Measurements from ENCODE around the gene COL16A1.

Gene COL16A1

DNA sequence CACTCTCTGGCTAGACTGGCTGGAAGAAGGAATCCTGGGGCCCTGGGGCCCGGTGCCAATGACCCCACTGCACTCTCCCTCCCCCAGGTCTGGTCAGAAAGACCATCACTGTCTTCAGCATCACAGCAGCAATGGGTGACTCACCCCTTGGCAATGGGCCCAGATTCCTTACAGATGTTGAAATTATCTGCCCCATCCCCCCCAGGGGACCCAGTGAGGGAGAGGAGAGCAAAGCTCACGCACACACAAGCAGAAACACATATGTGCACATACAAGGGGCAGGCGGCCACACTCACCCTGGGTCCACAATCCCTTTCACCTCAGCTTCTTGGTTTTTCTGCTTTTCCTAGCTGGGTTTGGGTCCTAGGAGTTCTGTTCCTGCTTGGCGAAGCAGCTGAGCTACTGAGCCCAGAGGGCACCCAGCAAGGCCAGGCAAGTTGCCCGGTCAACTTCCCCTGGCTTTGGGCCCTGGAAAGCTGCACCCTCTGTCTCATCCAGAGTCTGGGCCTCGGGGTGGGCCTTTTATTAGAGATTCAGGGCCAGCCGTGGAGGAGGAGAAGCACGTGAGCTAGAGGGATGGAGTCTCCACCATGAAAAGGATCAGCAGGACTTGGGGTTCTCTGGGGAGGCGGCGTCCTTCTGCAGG, 2.6 kb downstream of the COL16A1 start:
- H3K4me3 ChIP-seq (ENCODE audit: low read depth, low read length): no peak overlapping the region
- no peak overlapping the region for H2AFZ ChIP-seq
- no peaks in the 10 kb centered on the region for H3K27me3 ChIP-seq (ENCODE audit: control insufficient read depth, insufficient read depth, low read length)
- no peak overlapping the region for H3K9ac ChIP-seq
- H3K27ac ChIP-seq: no peak overlapping the region
- TF ChIP-seq, protein P1, sequence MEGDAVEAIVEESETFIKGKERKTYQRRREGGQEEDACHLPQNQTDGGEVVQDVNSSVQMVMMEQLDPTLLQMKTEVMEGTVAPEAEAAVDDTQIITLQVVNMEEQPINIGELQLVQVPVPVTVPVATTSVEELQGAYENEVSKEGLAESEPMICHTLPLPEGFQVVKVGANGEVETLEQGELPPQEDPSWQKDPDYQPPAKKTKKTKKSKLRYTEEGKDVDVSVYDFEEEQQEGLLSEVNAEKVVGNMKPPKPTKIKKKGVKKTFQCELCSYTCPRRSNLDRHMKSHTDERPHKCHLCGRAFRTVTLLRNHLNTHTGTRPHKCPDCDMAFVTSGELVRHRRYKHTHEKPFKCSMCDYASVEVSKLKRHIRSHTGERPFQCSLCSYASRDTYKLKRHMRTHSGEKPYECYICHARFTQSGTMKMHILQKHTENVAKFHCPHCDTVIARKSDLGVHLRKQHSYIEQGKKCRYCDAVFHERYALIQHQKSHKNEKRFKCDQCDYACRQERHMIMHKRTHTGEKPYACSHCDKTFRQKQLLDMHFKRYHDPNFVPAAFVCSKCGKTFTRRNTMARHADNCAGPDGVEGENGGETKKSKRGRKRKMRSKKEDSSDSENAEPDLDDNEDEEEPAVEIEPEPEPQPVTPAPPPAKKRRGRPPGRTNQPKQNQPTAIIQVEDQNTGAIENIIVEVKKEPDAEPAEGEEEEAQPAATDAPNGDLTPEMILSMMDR (IDR thresholded peaks at IDR 0.05): no peak
- no peaks in the 10 kb centered on the region for H3K36me3 ChIP-seq (ENCODE audit: control insufficient read depth, insufficient read depth, low read length)
- no peaks in the 10 kb centered on the region for H3K9me3 ChIP-seq (ENCODE audit: control insufficient read depth, low read length)
- H3K4me2 ChIP-seq (ENCODE audit: low read length): no peak overlapping the region
- peaks cover 4% of the 10 kb centered on the region for H3K4me1 ChIP-seq
- no peaks in the 10 kb centered on the region for H3K79me2 ChIP-seq

DNA sequence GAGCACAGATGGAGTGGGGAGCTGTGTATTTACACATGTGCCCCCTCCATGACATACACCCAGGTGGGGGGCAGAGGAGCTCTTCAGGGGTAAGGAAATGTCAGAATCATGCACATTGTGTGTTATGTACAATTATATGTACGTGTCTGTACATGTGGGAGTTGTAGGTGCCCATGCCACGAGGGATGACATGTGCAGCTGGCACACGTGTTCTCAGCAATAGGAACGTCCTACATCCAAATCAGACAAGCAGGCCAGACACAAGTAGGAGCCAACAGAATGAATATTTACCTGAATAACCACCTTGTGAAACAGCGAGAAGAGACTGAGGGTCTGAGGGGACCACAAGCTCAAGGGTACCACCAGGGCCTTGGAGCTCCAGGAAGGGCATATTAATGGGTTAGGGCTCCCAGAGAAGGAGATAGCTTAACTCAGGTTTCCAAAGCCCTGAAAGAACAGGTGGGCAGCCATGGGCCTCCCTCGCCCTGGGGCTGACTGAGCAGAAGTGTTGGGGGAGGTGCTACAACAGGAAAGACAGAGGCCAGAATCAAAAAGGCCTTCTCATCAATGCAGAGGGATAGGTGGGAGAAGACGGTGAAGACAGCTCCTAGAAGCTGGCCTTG, 3.2 kb downstream of the COL16A1 start:
- no peaks in the 10 kb centered on the region for H3K27me3 ChIP-seq (ENCODE audit: control insufficient read depth, insufficient read depth, low read length)
- no peaks in the 10 kb centered on the region for H3K79me2 ChIP-seq
- peaks cover 4% of the 10 kb centered on the region for H3K4me1 ChIP-seq
- H3K9ac ChIP-seq: no peak overlapping the region
- TF ChIP-seq, protein P1 (IDR thresholded peaks at IDR 0.05): no peak
- no peaks in the 10 kb centered on the region for H3K9me3 ChIP-seq (ENCODE audit: control insufficient read depth, low read length)
- H3K36me3 ChIP-seq (ENCODE audit: control insufficient read depth, insufficient read depth, low read length): no peaks in the 10 kb centered on the region
- no peak overlapping the region for H3K27ac ChIP-seq
- no peak overlapping the region for H3K4me2 ChIP-seq (ENCODE audit: low read length)
- no peak overlapping the region for H3K4me3 ChIP-seq (ENCODE audit: low read depth, low read length)
- no peak overlapping the region for H2AFZ ChIP-seq

DNA sequence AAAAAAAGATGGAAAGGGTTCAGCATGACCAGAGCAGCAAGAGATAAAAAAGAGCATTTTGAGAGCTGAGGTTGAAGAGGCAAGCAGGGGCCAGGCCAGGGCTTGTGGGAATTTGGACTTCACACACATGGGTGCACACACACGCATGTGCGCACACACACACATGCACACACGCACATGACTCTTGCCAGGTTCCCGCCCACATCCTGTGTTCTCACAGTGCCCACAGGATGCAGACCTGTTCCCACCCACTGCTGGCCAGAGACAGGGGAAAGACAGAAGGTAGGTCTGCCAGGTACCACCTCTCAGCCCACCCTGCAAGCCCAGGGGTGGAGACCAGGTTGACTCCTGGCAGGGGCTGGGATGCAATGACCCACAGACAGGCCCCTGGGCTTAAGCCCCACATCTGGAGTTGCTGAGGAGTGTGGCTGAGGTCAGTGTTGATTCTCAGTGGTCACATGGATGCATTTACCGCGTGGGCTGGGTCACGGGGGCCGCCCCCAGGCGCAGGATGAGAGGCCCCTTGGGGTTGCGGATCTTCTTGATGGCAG, 4.4 kb downstream of the COL16A1 start:
- no peak overlapping the region for H3K9ac ChIP-seq
- H3K27me3 ChIP-seq (ENCODE audit: control insufficient read depth, insufficient read depth, low read length): no peaks in the 10 kb centered on the region
- H3K27ac ChIP-seq: no peak overlapping the region
- H3K79me2 ChIP-seq: no peaks in the 10 kb centered on the region
- no peak overlapping the region for H3K4me3 ChIP-seq (ENCODE audit: low read depth, low read length)
- TF ChIP-seq, protein P1 (IDR thresholded peaks at IDR 0.05): no peak
- no peak overlapping the region for H3K4me2 ChIP-seq (ENCODE audit: low read length)
- H3K36me3 ChIP-seq (ENCODE audit: control insufficient read depth, insufficient read depth, low read length): no peaks in the 10 kb centered on the region
- H2AFZ ChIP-seq: no peak overlapping the region
- H3K4me1 ChIP-seq: peaks cover 4% of the 10 kb centered on the region
- no peaks in the 10 kb centered on the region for H3K9me3 ChIP-seq (ENCODE audit: control insufficient read depth, low read length)

DNA sequence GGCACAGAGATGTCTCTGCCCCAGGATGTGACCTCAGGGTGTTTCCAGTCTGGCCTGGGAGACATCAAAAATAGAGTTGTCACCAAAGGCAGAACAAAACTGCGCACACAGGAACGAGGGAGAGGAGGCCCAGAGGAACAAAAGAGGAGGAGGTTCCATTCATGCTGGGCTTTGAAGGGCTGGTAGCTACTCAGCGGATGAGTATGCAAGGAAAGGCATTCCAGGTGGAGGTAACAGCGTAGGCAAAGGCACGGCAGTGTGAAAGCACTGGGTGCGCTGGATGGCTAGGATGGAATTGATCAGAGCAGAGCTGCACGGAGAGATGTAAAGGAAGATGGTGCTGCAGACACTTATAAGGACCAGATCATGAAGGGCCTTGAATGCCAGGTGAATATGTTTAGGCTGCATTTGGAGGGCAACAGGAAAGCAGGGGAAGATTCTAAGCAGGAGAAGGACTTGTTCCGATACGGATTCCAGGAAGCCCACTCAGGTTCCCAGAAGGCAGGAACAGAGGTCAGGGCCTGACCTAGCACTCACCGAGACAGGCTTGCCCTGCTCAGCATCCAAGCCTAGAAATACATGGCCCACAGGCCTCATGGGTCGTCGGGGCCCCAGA, 6.3 kb downstream of the COL16A1 start:
- no peaks in the 10 kb centered on the region for H3K27me3 ChIP-seq (ENCODE audit: control insufficient read depth, insufficient read depth, low read length)
- H3K9ac ChIP-seq: no peak overlapping the region
- no peaks in the 10 kb centered on the region for H3K36me3 ChIP-seq (ENCODE audit: control insufficient read depth, insufficient read depth, low read length)
- no peaks in the 10 kb centered on the region for H3K79me2 ChIP-seq
- no peak overlapping the region for H3K27ac ChIP-seq
- H3K4me3 ChIP-seq (ENCODE audit: low read depth, low read length): no peak overlapping the region
- no peak overlapping the region for H2AFZ ChIP-seq
- H3K4me1 ChIP-seq: peaks cover 4% of the 10 kb centered on the region
- no peak overlapping the region for H3K4me2 ChIP-seq (ENCODE audit: low read length)
- TF ChIP-seq, protein P1 (IDR thresholded peaks at IDR 0.05): no peak
- no peaks in the 10 kb centered on the region for H3K9me3 ChIP-seq (ENCODE audit: control insufficient read depth, low read length)
